Activated CD8-positive, alpha-beta memory T cell treated with anti-CD3 and anti-CD28 coated beads for 4 hours (primary cell): Measurements from ENCODE around the gene TMEM208.

Experiments
- DNase-seq, 2 donors: peaks; one replicate each; pipeline ENCODE4 v3.0.0-alpha.2; 2020; ENCODE audit warnings: low read depth in 2 of 2

Gene TMEM208

DNA sequence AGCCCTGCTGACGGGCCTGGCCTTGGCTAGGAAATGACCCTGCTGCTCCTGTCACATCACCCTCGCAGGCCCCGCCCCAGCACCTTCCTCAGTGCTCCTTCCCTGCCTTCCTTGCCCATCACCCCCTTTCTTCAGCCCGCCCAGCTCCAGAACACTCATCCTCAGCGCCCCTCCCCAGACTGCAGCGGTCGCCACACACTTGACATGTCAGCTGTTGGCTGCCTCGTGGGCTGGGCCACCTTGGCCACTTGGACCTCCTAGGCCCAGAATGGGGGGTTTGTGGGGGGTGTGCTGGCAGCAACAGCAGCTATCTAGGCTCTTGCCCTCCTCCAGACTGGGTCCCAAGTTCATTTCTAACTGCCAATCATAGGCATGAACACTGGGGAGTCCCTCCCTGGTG is 17.4 kb upstream of the TMEM208 start:
- no peak for DNase-seq

DNA sequence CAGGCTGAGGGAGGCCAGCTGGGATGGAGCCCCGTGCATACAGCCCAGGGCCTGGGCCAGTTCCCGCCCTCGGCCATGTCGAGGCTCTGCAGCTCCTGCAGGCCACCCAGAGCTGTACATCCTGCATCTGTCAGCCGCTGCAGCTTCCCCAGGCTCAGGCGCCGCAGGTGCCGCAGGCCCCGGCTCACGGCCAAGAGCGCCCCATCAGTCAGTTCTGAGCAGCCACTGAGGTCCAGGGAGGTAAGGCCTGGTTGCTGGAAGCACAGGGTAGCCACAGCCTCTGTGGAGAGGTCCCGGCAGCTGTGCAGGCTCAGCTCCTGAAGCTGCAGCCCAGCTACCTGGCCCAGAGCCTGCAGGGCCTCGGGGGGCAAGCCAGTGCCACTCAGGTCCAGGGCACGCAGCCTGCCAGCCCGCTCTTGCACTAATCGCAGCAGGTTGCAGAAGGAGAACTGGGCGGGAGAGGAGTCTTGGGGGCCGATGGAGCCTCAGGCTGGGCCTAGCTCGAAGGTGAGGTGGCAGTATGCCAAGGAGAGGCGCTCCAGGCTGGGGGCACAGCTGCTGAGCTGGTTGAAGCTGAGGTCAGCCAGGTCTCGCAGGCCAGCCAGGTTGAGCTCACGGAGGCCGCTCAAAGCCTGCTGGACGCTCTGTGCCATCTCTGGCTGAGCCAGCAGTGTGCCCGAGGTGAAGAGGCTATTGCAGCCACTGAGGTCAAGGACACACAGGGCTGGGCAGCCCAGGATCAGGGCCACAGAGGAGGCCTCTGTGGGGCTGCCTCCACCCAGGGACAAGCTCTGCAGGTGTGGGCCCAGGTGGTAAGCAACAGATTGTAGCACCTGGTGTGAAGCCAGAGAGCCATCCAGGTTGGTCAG is 16.6 kb upstream of the TMEM208 start:
- no peak for DNase-seq

- no peak for DNase-seq
Measured at GRCh38 chr16:67211674-67212073, 15.3 kb upstream of the TMEM208 start.

DNA sequence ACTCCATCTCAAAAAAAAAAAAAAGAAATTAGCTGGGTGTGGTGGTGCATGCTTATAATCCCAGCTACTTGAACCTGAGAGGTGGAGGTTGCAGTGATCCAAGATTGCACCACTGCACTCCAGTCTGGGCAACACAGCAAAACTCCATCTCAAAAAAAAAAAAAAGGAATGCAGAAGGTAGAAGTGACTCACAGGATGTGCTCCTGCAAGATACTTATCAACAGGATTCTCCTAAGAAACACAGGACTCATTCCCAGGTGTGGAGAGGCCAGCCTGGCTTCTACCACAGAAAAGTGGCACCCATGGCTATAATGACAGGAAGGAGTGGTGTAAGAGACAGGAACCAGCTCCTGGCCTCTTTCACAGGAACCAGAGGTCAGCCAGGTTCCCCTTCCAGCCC is 14.2 kb upstream of the TMEM208 start:
- DNase-seq, result no peak

DNA sequence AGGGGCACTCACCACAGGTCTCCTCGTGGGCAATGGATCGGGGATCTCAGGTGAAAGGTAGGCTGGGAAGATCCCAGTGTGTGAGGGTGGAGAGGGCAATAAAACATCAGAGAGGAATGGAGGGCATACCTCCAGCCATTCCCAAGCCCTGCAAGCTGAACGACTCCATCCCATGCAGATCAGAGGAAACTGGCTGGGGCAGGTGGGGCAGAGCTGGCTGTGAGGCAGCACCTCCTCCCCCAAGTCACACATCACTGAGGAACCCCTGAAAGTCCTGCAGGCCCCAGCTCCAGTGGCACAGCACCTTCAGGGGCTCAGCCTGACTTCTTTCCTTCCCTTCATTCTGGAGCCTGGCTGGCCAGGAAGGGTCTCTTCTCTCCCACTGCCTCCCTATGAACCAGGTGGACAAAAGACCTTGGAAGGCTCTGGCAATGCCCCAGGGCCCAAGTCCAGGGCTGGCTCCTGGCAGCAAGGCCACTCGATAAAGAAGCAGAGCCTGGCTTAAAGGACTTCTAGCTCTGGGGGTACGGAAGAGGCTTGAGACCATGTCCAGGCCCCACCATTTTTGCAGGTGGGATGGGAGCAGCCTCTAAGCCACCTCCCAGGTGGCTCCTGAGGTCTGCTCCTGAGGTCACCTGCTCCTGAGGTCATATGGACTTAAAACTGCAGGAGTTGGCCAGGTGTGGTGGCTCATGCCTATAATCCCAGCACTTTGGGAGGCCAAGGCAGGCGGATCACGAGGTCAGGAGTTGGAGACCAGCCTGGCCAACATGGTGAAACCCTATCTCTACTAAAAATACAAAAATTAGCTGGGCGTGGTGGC is 13.5 kb upstream of the TMEM208 start:
- DNase-seq, result no peak

GRCh38 chr16:67215706-67216105 is 11.2 kb upstream of the TMEM208 start:
- DNase-seq, result no peak

- no peak for DNase-seq
Measured at GRCh38 chr16:67216612-67217490, 10.1 kb upstream of the TMEM208 start.

- DNase-seq, result no peak
Measured at GRCh38 chr16:67223992-67224391, 2.9 kb upstream of the TMEM208 start.

- no peak for DNase-seq
Measured at GRCh38 chr16:67226295-67226803, 581 bp upstream of the TMEM208 start.

- no peak for DNase-seq
Measured at GRCh38 chr16:67227567-67227921, 614 bp downstream of the TMEM208 start.

DNA sequence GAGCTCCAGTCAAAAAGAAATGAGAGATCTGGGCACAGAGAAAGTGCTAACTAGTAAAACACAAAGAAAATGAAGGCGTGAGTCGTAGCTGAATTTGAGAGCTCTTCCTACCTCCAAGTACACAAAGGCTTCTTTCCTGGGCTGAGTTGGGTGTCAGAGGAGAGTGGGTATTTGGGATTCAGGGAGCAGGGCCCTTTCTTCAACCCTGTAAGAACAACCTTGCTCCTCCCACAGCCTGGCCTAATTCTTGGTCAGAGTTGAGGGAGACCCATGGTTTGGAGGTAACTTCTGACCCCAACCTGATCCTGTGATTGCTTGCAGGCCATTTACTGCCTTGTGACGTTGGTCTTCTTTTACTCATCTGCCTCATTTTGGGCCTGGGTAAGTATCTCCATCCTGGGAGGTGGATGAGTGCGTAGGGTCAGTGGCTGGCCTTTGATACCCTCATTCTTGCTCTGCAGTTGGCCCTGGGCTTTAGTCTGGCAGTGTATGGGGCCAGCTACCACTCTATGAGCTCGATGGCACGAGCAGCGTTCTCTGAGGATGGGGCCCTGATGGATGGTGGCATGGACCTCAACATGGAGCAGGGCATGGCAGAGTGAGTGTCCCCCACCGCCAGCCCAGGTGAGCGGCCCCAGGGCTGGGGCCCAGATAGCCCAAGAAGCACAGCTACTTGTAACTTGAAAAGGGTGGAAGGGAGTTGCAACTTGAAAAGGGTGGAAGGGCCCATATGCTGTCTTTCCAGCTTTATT is 1.3 kb downstream of the TMEM208 start:
- DNase-seq, result no peak

- DNase-seq, result no peak
Measured at GRCh38 chr16:67228905-67229304, 2.0 kb downstream of the TMEM208 start.

GRCh38 chr16:67229906-67230808 is 3.2 kb downstream of the TMEM208 start:
- DNase-seq, result no peak

- no peak for DNase-seq
Measured at GRCh38 chr16:67230809-67231660, 4.1 kb downstream of the TMEM208 start.

GRCh38 chr16:67233596-67233995 is 6.7 kb downstream of the TMEM208 start:
- DNase-seq, result no peak

- DNase-seq, result no peak
Measured at GRCh38 chr16:67234180-67234597, 7.3 kb downstream of the TMEM208 start.

GRCh38 chr16:67235816-67236562 is 9.1 kb downstream of the TMEM208 start:
- no peak for DNase-seq
